Activated naive CD4-positive, alpha-beta T cell treated with anti-CD3 and anti-CD28 coated beads, Interleukin-2, amount 50 U/mL, for 16 hours (primary cell): ENCODE measurements around the gene CPSF3.
"Not testable (repeated sequence)": the region's sequence is repeated elsewhere in the genome, so short reads cannot be mapped to it uniquely, and the experiment has no call there.

Experiments
- DNase-seq: peaks from one replicate; pipeline ENCODE4 v3.0.0-alpha.2; 2020

Gene CPSF3

DNA sequence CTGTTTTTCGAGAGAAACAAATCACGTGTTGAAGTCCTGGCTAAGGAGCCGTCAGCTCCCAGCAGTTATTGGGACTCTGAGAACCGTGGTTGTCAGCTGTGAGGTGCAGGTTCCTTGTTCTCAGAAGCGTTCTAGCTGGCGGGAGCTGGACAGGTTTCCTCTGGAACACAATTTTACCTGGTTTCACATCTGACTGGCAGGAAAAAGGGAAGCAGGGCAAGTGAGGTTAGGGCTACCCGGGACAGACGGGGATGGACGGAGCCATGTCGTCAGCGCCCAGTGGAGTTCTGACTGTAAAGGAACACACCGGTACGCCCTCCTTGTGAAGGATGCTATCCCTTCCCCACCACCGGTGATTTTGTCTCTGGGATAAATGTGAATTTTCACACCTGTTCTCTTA is 26.3 kb upstream of the CPSF3 start:
- DNase-seq, result no peak

DNA sequence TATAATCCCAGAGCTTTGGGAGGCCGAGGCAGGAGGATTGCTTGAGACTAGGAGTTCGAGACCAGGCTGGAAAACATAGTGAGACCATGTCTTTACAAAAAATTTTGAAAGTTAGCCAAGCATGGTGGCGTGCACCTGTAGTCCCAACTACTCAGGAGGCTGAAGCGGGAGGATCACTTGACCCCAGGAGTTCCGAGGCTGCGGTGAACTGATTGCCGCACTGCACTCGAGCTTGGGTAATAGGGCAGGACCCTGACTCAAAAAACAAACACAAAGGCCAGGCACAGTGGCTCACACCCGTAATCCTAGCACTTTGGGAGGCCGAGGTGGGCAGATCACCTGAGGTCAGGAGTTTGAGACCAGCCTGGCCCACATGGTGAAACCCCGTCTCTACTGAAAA is 25.2 kb upstream of the CPSF3 start:
- not testable (repeated sequence) for DNase-seq

DNA sequence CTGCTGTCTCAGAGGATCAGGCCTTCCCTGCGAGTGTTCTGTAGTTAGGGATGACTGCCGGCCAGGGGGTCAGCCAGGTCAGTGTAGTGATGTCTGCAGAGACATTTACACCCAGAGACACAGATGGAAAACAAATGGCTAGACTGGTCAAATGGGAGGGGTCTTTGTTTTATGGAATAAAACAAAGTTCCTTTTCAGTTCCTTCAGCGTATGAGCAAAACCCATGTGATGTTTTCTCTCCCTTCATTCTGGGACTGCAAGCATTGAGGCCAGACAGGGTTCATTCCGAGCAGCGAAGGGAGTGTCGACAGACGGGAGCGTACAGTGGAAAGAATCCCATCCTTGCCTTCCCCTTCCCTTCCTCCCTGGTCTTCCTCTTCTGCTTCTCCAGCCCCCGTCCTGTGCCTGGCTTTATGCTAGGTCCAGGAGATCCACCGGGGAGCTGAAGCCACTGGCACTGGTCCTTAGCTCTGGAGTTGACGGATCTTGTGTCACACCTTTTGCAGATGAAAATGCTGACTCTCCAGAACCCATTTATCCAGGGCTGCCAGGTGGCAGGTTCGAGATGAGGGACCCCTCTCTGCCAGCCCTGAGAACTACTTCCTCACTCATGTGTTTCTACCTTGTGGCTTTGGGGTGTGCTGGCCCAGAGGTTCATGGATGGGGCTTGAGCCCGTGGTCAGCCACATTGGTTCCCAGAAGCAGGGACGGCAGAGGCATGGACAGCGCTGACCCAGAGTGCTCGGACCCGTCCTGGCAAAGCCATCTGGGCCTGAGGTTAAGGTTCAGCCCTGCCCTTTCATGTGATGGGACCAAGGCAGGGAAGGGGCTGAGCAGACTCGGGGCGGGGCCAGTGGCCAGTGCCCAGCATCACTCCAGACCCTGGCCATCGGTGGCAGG is 24.3 kb upstream of the CPSF3 start:
- no peak for DNase-seq

GRCh38 chr2:9400268-9401058 is 23.0 kb upstream of the CPSF3 start:
- DNase-seq, result no peak

GRCh38 chr2:9401059-9401547 is 22.4 kb upstream of the CPSF3 start:
- DNase-seq, result no peak

- DNase-seq, result no peak
Measured at GRCh38 chr2:9401646-9402371, 21.6 kb upstream of the CPSF3 start.

- no peak for DNase-seq
Measured at GRCh38 chr2:9403924-9404323, 19.5 kb upstream of the CPSF3 start.

GRCh38 chr2:9404451-9404850 is 19.0 kb upstream of the CPSF3 start:
- DNase-seq, result no peak

- no peak for DNase-seq
Measured at GRCh38 chr2:9405636-9406035, 17.8 kb upstream of the CPSF3 start.

DNA sequence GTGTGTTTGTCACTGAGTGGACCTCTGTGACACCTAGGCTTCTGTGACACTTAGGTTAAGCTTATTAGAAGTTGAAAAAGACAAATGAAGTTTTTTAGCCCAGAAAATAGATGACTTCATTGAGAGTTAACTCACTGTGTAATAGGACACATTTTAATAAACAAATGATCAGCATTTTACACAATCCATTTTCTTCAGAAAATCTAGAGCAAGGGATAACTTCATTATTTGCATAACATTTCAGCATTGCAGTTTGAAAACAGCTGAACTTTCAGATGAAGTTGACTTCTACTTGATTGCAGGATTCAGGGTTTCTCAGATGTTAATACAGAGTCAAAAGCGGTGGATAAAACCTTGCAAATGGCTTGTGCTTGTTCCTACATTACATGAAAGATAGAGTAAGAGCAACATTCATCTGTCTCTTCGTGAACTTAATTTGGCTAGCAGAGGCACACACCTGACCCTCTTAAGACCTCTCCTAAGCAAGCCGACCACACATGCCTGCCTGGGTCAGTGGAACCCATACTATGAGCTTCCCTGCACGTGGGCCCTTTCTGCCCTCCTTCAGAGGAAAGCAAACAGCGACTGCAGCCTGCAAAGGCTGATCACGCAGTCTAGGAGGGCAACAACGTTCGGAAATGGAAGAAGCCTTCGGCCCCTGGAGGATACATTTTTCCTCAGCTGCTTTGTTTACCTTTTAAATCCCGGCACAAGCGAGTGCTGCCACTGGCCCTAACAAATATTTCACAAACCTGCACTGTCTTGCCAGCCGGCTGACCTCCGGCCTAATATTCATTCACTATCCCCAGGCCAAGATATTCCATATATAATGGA is 16.7 kb upstream of the CPSF3 start:
- no peak for DNase-seq

DNA sequence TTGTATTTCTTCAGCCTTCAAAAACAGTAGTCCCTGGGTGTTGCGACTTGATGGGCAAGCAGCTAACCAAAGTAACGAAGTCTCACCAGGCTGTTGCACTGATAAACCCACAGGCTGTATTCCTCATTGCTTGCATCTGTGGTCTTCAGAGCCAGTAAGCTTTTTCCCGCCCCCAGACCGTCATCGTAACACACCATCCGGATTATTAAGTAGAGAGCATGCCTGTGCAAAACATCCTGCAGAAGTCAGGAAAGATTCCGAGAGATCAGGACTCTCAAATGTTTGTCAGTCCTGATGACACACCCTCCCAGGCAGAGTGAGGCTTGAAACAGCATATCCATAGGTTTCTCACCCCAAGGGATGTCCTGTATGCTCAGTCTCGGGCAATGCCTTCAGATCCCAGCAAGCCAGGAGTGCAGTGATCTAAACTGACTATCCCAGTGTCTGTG is 16.1 kb upstream of the CPSF3 start:
- no peak for DNase-seq

- no peak for DNase-seq
Measured at GRCh38 chr2:9408641-9409151, 14.8 kb upstream of the CPSF3 start.

DNA sequence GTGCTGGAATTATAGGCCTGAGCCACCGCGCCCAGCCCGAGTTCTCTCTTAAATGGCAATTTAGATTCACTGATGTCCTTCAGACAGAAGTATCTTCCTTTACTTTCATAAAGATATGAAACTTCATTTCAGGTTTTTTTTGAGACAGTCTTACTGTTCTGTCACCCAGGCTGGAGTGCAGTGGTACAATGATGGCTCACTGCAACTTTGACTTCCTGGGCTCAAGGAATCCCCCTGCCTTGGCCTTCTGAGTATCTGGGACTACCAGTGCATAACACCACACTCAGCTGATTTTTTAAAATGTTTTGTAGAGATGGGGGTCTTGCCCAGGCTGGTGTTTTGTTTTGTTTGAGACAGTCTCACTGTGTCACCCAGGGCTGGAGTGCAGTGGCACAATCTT is 13.3 kb upstream of the CPSF3 start:
- no peak for DNase-seq

DNA sequence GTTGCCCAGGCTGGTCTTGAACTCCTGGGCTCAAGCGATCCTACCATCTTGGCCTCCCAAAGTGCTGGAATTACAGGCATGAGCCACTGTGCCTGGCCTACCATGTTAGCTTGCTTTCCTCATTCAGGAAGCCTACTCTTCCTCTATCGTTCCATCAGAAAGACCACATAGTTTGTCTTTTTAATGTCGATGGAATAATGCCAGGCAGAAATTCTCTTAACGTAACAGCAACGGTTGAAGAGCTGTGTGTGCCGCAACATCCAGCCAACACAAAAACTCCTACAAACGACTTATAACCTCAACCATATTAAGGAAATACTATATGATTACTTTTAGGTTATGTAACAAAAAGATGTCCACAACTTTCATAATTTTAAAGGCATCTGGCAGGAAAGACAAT is 10.7 kb upstream of the CPSF3 start:
- DNase-seq, result no peak

GRCh38 chr2:9415516-9416169 is 7.8 kb upstream of the CPSF3 start:
- no peak for DNase-seq

- no peak for DNase-seq
Measured at GRCh38 chr2:9416267-9416961, 7.0 kb upstream of the CPSF3 start.

- no peak for DNase-seq
Measured at GRCh38 chr2:9416962-9417316, 6.5 kb upstream of the CPSF3 start.

GRCh38 chr2:9417725-9418124 is 5.7 kb upstream of the CPSF3 start:
- no peak for DNase-seq

GRCh38 chr2:9418746-9419145 is 4.7 kb upstream of the CPSF3 start:
- DNase-seq, result no peak

DNA sequence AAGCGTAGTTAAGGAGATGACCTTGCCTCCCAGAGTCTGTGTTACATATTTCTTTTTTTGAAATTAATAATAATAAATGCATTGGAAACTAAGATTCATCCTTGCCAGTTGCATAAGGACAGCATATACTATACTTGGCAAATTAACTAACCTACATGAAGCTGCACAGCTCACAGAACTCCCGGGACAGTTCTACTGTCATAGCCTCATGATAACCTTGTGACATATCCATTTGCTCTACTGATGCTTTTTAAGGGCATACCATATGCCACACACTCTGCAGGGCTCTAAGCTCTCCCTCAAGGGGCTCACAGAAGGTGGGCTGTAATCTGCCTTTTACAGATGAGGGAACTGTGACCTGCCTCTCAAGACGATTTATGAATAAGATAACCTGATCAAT is 3.9 kb upstream of the CPSF3 start:
- no peak for DNase-seq

DNA sequence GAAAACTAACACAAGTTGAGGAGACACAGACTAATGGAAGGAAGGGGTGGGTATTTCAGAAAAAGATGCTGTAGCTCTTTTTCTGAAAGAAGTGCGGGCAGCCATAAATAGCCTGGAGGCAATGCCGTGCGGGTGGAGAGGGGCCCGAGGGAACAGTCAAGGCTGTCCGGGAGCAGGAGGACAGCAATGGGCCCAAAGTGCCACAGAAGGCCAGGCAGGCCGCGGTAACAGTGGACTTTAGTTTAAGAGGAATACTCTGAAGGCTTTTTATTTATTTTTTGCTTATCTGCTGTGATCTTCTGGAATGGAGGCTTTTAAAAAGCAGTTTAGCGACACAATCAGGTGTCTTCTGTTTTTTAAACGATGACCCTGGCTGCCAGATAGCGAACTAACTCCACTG is 3.0 kb upstream of the CPSF3 start:
- DNase-seq, result no peak
